H9 (cell line): ENCODE data around the gene MCU. TPM values are rescaled to one million over a fixed set of nuclear protein-coding genes. Genes with fewer than 3 reads are reported as not detected.

Experiments
- DNase-seq: peaks from one replicate; pipeline ENCODE4 v3.0.0-alpha.2; 2017
- H2AFZ ChIP-seq: one replicate; pipeline ENCODE4 v1.6.1; 2013; ENCODE audit warnings: mild to moderate bottlenecking, low read length, control low read depth, moderate library complexity
- H2AK5ac ChIP-seq: 2 replicates; pipeline ENCODE4 v1.6.1; 2013; ENCODE audit warnings: low read length, control low read depth, mixed read lengths; ENCODE audit not compliant: insufficient read length
- H2BK120ac ChIP-seq: one replicate; pipeline ENCODE4 v1.6.1; 2013; ENCODE audit warnings: low read depth, mild to moderate bottlenecking, low read length, control low read depth, inconsistent platforms; ENCODE audit not compliant: poor library complexity, severe bottlenecking
- H2BK12ac ChIP-seq: 2 replicates; pipeline ENCODE4 v1.6.1; 2013; ENCODE audit warnings: low read length, control low read depth, mixed read lengths, low read depth; ENCODE audit not compliant: insufficient read length
- H2BK15ac ChIP-seq: 2 replicates; pipeline ENCODE4 v1.6.1; 2013; ENCODE audit warnings: low read depth, low read length, control low read depth
- H2BK20ac ChIP-seq: one replicate; pipeline ENCODE4 v1.6.1; 2013; ENCODE audit warnings: low read depth, mild to moderate bottlenecking, low read length, control low read depth, inconsistent platforms; ENCODE audit not compliant: poor library complexity, severe bottlenecking
- H2BK5ac ChIP-seq: 2 replicates; pipeline ENCODE4 v1.6.1; 2013; ENCODE audit warnings: low read length, control low read depth, mixed read lengths; ENCODE audit not compliant: insufficient read length
- H3K14ac ChIP-seq: 2 replicates; pipeline ENCODE4 v1.6.1; 2013; ENCODE audit warnings: low read length, control low read depth; ENCODE audit not compliant: insufficient read depth
- H3K18ac ChIP-seq: 2 replicates; pipeline ENCODE4 v1.6.1; 2013; ENCODE audit warnings: low read depth, mild to moderate bottlenecking, mixed read lengths, low read length, control low read depth; ENCODE audit not compliant: insufficient read length
- H3K23ac ChIP-seq: 2 replicates; pipeline ENCODE4 v1.6.1; 2013; ENCODE audit warnings: low read length, control low read depth, mixed read lengths, low read depth; ENCODE audit not compliant: insufficient read length
- H3K23me2 ChIP-seq: 2 replicates; pipeline ENCODE4 v1.6.1; 2013; ENCODE audit warnings: low read depth, mild to moderate bottlenecking, mixed read lengths, low read length, control low read depth; ENCODE audit not compliant: insufficient read length, poor library complexity, severe bottlenecking
- H3K27ac ChIP-seq: 2 replicates; pipeline ENCODE4 v1.5.1; 2013; ENCODE audit warnings: low read length, control low read depth, mixed read lengths, low read depth; ENCODE audit not compliant: insufficient read length
- H3K27me3 ChIP-seq: 2 replicates; pipeline ENCODE4 v1.6.1; 2013; ENCODE audit warnings: low read length, control low read depth, inconsistent platforms; ENCODE audit not compliant: insufficient read depth
- H3K4ac ChIP-seq: 2 replicates; pipeline ENCODE4 v1.6.1; 2013; ENCODE audit warnings: low read depth, mild to moderate bottlenecking, control low read depth, inconsistent platforms, low read length, moderate library complexity
- H3K4me1 ChIP-seq: 2 replicates; pipeline ENCODE4 v1.6.1; 2013; ENCODE audit warnings: low read length, control low read depth, inconsistent platforms; ENCODE audit not compliant: insufficient read depth
- H3K4me2 ChIP-seq: 2 replicates; pipeline ENCODE4 v1.6.1; 2013; ENCODE audit warnings: low read length, control low read depth, mixed read lengths; ENCODE audit not compliant: insufficient read length, insufficient read depth
- H3K56ac ChIP-seq: 2 replicates; pipeline ENCODE4 v1.6.1; 2013; ENCODE audit warnings: low read depth, mild to moderate bottlenecking, mixed read lengths, low read length, control low read depth; ENCODE audit not compliant: insufficient read length
- H3K79me1 ChIP-seq: 2 replicates; pipeline ENCODE4 v1.6.1; 2013; ENCODE audit warnings: low read depth, mild to moderate bottlenecking, moderate library complexity, low read length, control low read depth, inconsistent platforms; ENCODE audit not compliant: insufficient read depth, poor library complexity, severe bottlenecking
- H3K79me2 ChIP-seq: 2 replicates; pipeline ENCODE4 v1.6.1; 2013; ENCODE audit warnings: low read length, control low read depth, inconsistent platforms; ENCODE audit not compliant: insufficient read depth
- H3K9ac ChIP-seq: 2 replicates; pipeline ENCODE4 v1.6.1; 2013; ENCODE audit warnings: low read length, control low read depth, mixed read lengths; ENCODE audit not compliant: insufficient read length; ENCODE audit errors: extremely low read depth
- H3K9me3 ChIP-seq: one replicate; pipeline ENCODE4 v1.6.1; 2013; ENCODE audit warnings: low read depth, low read length, inconsistent platforms; ENCODE audit not compliant: control insufficient read depth
- H3T11ph ChIP-seq: one replicate; pipeline ENCODE4 v1.6.1; 2013; ENCODE audit warnings: mild to moderate bottlenecking, low read length, control low read depth, inconsistent platforms
- H4K20me1 ChIP-seq: one replicate; pipeline ENCODE4 v1.6.1; 2013; ENCODE audit not compliant: control insufficient read depth, insufficient read length, insufficient read depth
- H4K5ac ChIP-seq: 2 replicates; pipeline ENCODE4 v1.6.1; 2013; ENCODE audit warnings: low read depth, mild to moderate bottlenecking, mixed read lengths, low read length, control low read depth; ENCODE audit not compliant: insufficient read length
- H4K8ac ChIP-seq: replicated peaks from 2 replicates; pipeline ENCODE4 v1.6.1; 2013; ENCODE audit warnings: low read length, control low read depth, mixed read lengths, low read depth; ENCODE audit not compliant: insufficient read length
- H4K91ac ChIP-seq: 2 replicates; pipeline ENCODE4 v1.6.1; 2013; ENCODE audit warnings: low read depth, mild to moderate bottlenecking, moderate library complexity, mixed read lengths, low read length, control low read depth; ENCODE audit not compliant: insufficient read length
- H3K27ac Mint-ChIP-seq, 3 experiments: 2 replicates in 2 of 3; 3 replicates in 1 of 3; pipeline ENCODE4 v1.8.0; 2020 to 2021; ENCODE audit warnings: mixed read lengths in 3 of 3, mild to moderate bottlenecking in 1 of 3, moderate library complexity in 1 of 3
- H3K27me3 Mint-ChIP-seq: 2 replicates; pipeline ENCODE4 v1.8.0; 2021; ENCODE audit warnings: low read depth, mild to moderate bottlenecking, moderate library complexity, mixed read lengths
- H3K36me3 Mint-ChIP-seq, 3 experiments: 2 replicates in 2 of 3; 3 replicates in 1 of 3; pipeline ENCODE4 v1.8.0; 2020 to 2021; ENCODE audit warnings: low read depth in 3 of 3, mixed read lengths in 3 of 3; ENCODE audit not compliant: insufficient read depth in 1 of 3
- H3K4me1 Mint-ChIP-seq, 2 experiments: 2 replicates each; pipeline ENCODE4 v1.8.0; 2020; ENCODE audit warnings: mixed read lengths in 2 of 2
- H3K4me3 Mint-ChIP-seq, 2 experiments: 2 replicates in 1 of 2; 3 replicates in 1 of 2; pipeline ENCODE4 v1.8.0; 2020 to 2021; ENCODE audit warnings: mild to moderate bottlenecking in 2 of 2, mixed read lengths in 2 of 2, moderate library complexity in 1 of 2
- H3K9me3 Mint-ChIP-seq, 2 experiments: 2 replicates in 1 of 2; 3 replicates in 1 of 2; pipeline ENCODE4 v1.8.0; 2020; ENCODE audit warnings: mild to moderate bottlenecking in 2 of 2, mixed read lengths in 2 of 2, moderate library complexity in 1 of 2
- CTCF ChIP-seq: fragments of 200-600 bp; sonication (generic); conservative IDR thresholded peaks from 3 replicates; pipeline ENCODE4 v1.8.0; 2021; ENCODE audit warnings: antibody characterized with exemption, mild to moderate bottlenecking
- WGBS: extraction: QIAGEN DNeasy Blood & Tissue Kit; methylation state at CpG from one replicate; pipeline ENCODE4 v1.1.7; 2013; ENCODE audit warnings: missing lambda C conversion rate, low lambda C conversion rate, mixed read lengths; ENCODE audit not compliant: insufficient read length; ENCODE audit errors: extremely low coverage; 5-methylcytosine and 5-hydroxymethylcytosine counted together
- total RNA-seq: library from RNA; stranded (reverse); gene quantifications from 2 replicates; pipeline ENCODE4 v1.2.1, GENCODE V29; 2021

Gene MCU
- total RNA-seq, 1 experiment from 2014 or later = 36.6 TPM

- H3K79me2 ChIP-seq = no peaks in the 10 kb centered on the region
- Mint-ChIP-seq H3K27ac (no peak within 1 kb of the TSS), H3K36me3 (peaks cover 6 to 15% (median 8%) of the 10 kb centered on the region in 3 experiments; a peak in 6 of 7 replicates), H3K4me3 (no peak within 1 kb of the TSS), H3K4me1 (peaks cover 3% of the 10 kb centered on the region in 2 experiments; a peak in 3 of 4 replicates), H3K27me3 (no peaks in the 10 kb centered on the region), H3K9me3 (no peaks in the 10 kb centered on the region; a peak in 1 of 5 replicates)
- no peak within 1 kb of the TSS for H3K18ac ChIP-seq
- no peak within 1 kb of the TSS for H3K9ac ChIP-seq
- no peak within 1 kb of the TSS for H2BK20ac ChIP-seq
- no peak within 1 kb of the TSS for H3K14ac ChIP-seq
- H4K20me1 ChIP-seq = no peaks in the 10 kb centered on the region
- no peaks in the 10 kb centered on the region for H3K27me3 ChIP-seq
- H2AFZ ChIP-seq = no peak within 1 kb of the TSS
- H3K23me2 ChIP-seq = no peaks in the 10 kb centered on the region
- no peak within 1 kb of the TSS for H2BK5ac ChIP-seq
- H2BK15ac ChIP-seq = no peak within 1 kb of the TSS
- H4K8ac ChIP-seq = no peak within 1 kb of the TSS
- no peak within 1 kb of the TSS for H4K91ac ChIP-seq
- H3K27ac ChIP-seq = no peak within 1 kb of the TSS
- H2AK5ac ChIP-seq = no peak within 1 kb of the TSS
- no peak within 1 kb of the TSS for H3K4me2 ChIP-seq
- H3K9me3 ChIP-seq = no peaks in the 10 kb centered on the region
- WGBS = no CpG with 5 or more reads among the region's 4 CpGs
- DNase-seq = no peak
- H3T11ph ChIP-seq = no peak within 1 kb of the TSS
- H3K79me1 ChIP-seq = no peaks in the 10 kb centered on the region
- H3K56ac ChIP-seq = no peak within 1 kb of the TSS
- peak within 1 kb of the TSS; percentile 97 for H3K23ac ChIP-seq
- no peak within 1 kb of the TSS for H3K4ac ChIP-seq
- H3K4me1 ChIP-seq = peaks cover 3% of the 10 kb centered on the region; the same call in 1 of the 2 replicates
- H2BK120ac ChIP-seq = no peak within 1 kb of the TSS
- H2BK12ac ChIP-seq = no peak within 1 kb of the TSS
- no peak for TF ChIP-seq CTCF
- no peak within 1 kb of the TSS for H4K5ac ChIP-seq
Measured at GRCh38 chr10:72893136-72893798, 201.3 kb downstream of the MCU start, which contains the start of gene OIT3. OIT3 (plus strand) TSS chr10:72893739; CDS start chr10:72893799, 60 bp downstream.
